GM19043 (cell line): ENCODE data around the gene NBPF3.
"Not testable (repeated sequence)": the region's sequence is repeated elsewhere in the genome, so short reads cannot be mapped to it uniquely, and the experiment has no call there.

ENCODE experiments used
- ATAC-seq: cut with Tn5 transposase; IDR thresholded peaks from one replicate; pipeline ENCODE4 v1.9.1; 2021; ENCODE audit warnings: low read depth; ENCODE audit not compliant: unreplicated experiment

The NBPF3 gene

GRCh38 chr1:21517161-21517589 is 77.2 kb downstream of the NBPF3 start:
- ATAC-seq, result no peak

DNA sequence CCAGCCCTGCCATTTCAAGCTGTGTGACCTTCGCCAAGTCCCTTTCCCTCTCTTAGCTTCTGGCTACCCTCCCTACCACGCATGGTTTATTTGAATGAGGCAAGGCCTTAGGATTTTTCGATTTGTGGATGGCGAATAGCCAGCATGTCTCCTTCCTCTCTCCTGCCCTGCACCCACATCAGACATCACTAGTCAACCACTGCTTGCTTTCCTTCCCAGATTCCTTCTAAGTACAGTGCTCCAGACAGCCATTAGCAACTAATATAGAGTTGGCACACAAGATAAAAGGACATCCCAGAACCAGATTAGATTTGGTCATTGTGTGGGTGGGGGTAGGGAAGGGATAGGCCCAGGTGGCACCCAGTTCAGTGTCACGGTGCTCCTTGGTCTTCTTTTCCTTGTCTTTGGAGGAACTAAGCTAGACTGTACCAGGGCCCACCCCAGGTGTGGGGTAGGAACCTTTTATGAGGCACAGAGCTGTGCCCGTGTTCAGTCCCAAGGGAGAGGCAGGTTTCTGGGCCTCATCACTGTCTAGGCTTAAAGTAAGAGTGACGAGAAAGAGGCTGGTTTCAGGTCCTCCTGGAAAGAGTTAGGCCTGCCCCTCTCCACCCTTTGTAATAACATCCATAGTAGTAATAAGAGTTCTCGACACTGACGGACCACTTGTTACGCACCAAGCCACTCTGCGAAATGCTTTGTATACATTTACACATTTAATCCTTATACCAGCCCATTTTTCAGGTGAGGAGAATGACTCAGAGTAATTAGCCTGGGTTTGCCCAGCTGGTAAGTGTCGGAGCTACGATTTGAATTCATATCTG is 77.9 kb downstream of the NBPF3 start:
- ATAC-seq, result no peak

- no peak for ATAC-seq
Measured at GRCh38 chr1:21518774-21519455, 79.0 kb downstream of the NBPF3 start.

DNA sequence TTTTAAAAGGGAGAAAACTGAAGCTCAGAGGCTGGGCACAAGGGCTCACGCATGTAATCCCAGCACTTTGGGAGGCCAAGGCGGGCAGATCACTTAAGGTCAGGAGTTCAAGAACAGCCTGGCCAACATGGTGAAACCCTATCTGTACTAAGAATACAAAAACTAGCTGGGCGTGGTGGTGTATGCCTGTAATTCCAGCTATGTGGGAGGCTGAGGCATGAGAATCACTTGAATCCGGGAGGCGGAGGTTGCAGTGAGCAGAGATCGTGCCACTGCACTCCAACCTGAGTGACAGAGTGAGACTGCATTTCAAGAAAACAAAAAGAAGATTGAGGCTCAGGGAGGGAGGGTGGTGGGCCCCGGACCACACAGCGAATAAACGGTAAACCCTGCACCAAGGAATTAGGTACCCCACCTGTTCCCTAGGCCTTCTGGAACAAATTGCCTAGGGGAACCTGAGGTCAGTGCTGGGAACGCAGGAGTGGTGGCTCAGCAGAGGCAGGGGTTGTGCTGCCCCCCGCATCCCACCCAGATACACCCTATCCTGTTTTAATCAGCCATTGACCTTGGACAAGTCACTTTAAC is 79.6 kb downstream of the NBPF3 start:
- not testable (repeated sequence) for ATAC-seq

DNA sequence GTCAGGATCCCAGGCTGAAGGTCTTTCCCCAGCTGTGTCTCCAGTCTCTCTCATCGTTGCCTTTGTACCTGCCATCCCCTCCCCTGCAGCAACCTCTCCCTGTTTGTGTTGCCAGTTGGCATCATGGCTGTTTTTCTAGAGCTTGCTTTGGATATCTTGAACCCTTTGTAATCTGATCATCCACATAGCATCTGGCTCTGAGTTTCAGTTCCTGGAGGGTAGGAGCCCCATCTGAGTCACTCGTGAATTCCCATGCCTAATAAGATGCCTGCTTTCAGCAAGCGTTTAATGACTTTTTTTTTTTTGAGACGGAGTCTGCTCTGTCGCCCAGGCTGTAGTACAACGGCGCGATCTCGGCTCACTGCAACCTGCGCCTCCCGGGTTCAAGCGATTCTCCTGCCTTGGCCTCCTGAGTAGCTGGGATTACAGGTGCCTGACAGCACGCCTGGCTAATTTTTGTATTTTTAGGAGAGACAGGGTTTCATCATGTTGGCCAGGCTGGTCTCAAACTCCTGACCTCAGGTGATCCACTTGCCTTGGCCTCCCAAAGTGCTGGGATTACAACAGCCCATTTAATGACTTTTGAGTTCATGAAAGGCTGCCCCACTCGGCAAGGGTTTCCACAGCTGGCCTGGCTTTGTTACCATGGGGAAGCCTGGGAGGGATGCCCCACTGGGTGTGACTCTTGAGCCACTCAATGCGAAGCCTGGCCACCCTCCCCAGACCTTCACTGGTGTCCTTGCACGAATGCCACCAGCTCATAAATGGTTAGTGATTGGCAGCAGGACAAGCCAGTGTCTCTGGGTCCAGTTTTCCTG is 81.2 kb downstream of the NBPF3 start:
- ATAC-seq, result no peak

GRCh38 chr1:21521717-21522060 is 81.8 kb downstream of the NBPF3 start:
- ATAC-seq, result no peak

GRCh38 chr1:21522525-21523038 is 82.6 kb downstream of the NBPF3 start:
- no peak for ATAC-seq

- ATAC-seq, result no peak
Measured at GRCh38 chr1:21523297-21523813, 83.4 kb downstream of the NBPF3 start.

- ATAC-seq, result no peak
Measured at GRCh38 chr1:21524220-21524619, 84.3 kb downstream of the NBPF3 start.

GRCh38 chr1:21524686-21525339 is 84.9 kb downstream of the NBPF3 start:
- no peak for ATAC-seq

- no peak for ATAC-seq
Measured at GRCh38 chr1:21525340-21525717, 85.4 kb downstream of the NBPF3 start.

- ATAC-seq, result no peak
Measured at GRCh38 chr1:21526441-21526840, 86.5 kb downstream of the NBPF3 start.

DNA sequence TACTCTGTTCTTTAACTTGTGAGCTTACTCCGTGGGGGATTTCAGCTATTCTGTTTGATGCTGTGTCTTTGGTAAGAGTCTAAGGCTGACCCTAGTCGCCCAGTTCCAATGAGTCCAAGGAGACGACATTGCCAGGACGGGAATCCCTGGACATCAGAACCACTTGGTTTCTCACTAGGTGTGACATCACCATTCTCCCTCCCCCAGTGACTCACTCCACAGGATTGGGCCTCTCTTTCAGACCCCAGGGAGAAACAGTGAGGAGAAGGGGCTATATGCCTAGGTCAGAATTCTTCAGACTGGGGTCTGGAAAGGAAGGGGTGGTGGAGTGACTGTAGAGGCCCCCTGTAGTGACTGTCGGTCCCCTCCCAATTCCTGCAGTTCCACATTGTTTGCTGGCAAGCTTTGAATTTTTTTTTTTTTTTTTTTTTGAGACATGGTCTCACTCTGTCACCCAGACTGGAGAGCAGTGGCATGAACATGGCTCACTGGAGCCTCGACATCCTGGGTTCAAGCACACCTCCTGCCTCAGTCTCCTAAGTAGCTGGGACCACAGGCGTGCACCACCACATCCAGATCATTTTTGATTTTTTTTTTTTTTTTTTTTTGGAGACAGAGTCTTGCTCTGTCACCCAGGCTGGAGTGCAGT is 90.6 kb downstream of the NBPF3 start:
- ATAC-seq, result no peak

DNA sequence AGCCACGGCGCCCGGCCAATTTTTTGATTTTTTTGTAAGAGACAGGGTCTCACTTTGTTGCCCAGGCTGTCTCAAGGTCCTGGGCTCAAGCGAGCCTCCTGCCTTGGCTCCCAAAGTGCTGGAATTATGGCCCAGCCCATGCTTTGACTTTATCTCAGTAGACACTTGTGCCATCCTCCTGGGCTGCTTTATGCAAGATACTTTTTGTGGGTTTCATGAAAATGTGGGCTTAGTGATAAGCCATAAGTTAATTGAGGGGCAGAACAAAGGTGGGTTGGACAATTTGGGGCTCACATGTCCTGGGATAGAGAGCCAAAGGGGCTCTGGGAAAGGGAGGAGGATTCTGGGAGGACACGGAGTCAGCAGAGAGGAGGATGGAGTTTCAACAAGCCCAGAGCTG is 91.3 kb downstream of the NBPF3 start:
- no peak for ATAC-seq

DNA sequence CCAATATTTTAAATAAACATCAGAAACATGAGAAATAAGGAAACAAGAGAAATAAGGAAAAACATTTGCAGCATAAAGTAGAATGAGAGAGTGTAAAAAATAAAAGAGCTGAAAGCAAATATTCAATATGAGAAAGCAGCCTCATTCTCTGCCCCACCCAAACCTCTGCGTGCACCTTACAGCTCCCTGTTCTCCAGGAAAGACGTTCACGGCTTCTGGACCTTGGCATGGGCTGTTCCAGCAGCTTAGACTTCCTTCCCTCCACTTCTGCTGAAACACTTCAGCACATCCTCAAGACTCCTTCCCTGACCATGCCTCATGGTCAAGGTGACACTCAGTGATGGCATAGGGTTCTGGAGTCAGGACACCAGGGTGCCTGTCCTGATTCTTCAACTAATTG is 92.6 kb downstream of the NBPF3 start:
- no peak for ATAC-seq

GRCh38 chr1:21532992-21533534 is 93.1 kb downstream of the NBPF3 start:
- ATAC-seq, result no peak

DNA sequence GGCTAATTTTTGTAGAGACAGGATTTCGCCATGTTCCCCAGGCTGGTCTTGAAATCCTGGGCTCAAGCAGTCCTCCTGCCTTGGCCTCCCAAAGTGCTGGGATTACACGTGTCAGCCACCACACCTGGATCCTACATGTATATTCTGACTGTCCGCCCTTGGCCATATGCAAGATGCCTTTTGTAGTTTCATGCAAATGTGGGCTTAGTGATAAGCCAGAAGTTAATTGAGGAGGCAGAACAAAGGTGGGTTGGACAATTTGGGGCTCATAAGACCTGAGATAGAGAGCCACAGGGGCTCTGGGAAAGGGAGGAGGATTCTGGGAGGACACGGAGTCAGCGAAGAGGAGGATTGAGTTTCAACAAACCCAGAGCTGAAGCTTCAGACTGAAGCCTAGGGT is 94.2 kb downstream of the NBPF3 start:
- ATAC-seq, result no peak
